K562 (cell line): Measurements from ENCODE around the gene UBL3.

ENCODE experiments used
- CREM ChIP-seq: IDR thresholded peaks from 2 replicates; pipeline ENCODE4 v1.6.1; 2014; ENCODE audit warnings: antibody characterized with exemption, low read depth
- CTCF ChIP-seq, 3 experiments: IDR thresholded peaks in 2 of 3; conservative IDR thresholded peaks in 1 of 3; 2 replicates each; pipeline ENCODE4 v1.5.1; 2011 to 2012; ENCODE audit warnings: low read length in 3 of 3, mild to moderate bottlenecking in 3 of 3, control low read depth in 2 of 3, improper control_type of control experiment in 1 of 3, inconsistent platforms in 1 of 3, low read depth in 1 of 3, mixed read lengths in 1 of 3, moderate library complexity in 1 of 3; ENCODE audit not compliant: insufficient read depth in 2 of 3
- FOXP4 ChIP-seq: sonication (generic); formaldehyde crosslinking; IDR thresholded peaks from 2 replicates; pipeline ENCODE4 v1.8.0; 2022; ENCODE audit warnings: mild to moderate bottlenecking, missing genetic modification reagents, borderline replicate concordance
- GABPA ChIP-seq: fragments of 200-800 bp; sonication (Bioruptor generic); conservative IDR thresholded peaks from 2 replicates; pipeline ENCODE4 v1.6.1; 2016; ENCODE audit warnings: low read depth, missing genetic modification characterization, missing compliant biosample characterization
- MXI1 ChIP-seq: IDR thresholded peaks from 2 replicates; pipeline ENCODE4 v1.6.1; 2011; ENCODE audit warnings: low read depth, mild to moderate bottlenecking, improper control_type of control experiment, low read length
- NR2C2 ChIP-seq, 2 experiments: fragments of 200-800 bp in 1 of 2; sonication (Bioruptor generic) in 1 of 2; sonication (generic) in 1 of 2; formaldehyde crosslinking in 1 of 2; IDR thresholded peaks; 2 replicates each; pipeline versions ENCODE4 v1.6.1 to v1.8.0; 2016 to 2022; ENCODE audit warnings: mild to moderate bottlenecking in 1 of 2, missing compliant biosample characterization in 1 of 2, missing genetic modification characterization in 1 of 2, missing genetic modification reagents in 1 of 2
- STAT6 ChIP-seq: sonication (generic); formaldehyde crosslinking; IDR thresholded peaks from 2 replicates; pipeline ENCODE4 v1.8.1; 2023; ENCODE audit warnings: mild to moderate bottlenecking, missing genetic modification reagents
- TAF1 ChIP-seq: IDR thresholded peaks from 2 replicates; pipeline ENCODE4 v1.6.1; 2011; ENCODE audit warnings: mild to moderate bottlenecking, low read length, moderate library complexity; ENCODE audit not compliant: insufficient read depth, control insufficient read depth, severe bottlenecking; ENCODE audit errors: extremely low read depth
- ZBTB7A ChIP-seq: IDR thresholded peaks from 2 replicates; pipeline ENCODE4 v1.6.1; 2011; ENCODE audit warnings: low read depth, mild to moderate bottlenecking, low read length, moderate library complexity, borderline replicate concordance; ENCODE audit not compliant: control insufficient read depth
- ZNF133 ChIP-seq: fragments of 250-450 bp; sonication (Bioruptor Pico); IDR thresholded peaks from 2 replicates; pipeline ENCODE4 v1.4.0; 2020; ENCODE audit warnings: mild to moderate bottlenecking
- ZNF75A ChIP-seq: fragments of 450-650 bp; formaldehyde crosslinking; IDR thresholded peaks from 2 replicates; pipeline ENCODE4 v1.4.0; 2020; ENCODE audit warnings: mild to moderate bottlenecking

DNA sequence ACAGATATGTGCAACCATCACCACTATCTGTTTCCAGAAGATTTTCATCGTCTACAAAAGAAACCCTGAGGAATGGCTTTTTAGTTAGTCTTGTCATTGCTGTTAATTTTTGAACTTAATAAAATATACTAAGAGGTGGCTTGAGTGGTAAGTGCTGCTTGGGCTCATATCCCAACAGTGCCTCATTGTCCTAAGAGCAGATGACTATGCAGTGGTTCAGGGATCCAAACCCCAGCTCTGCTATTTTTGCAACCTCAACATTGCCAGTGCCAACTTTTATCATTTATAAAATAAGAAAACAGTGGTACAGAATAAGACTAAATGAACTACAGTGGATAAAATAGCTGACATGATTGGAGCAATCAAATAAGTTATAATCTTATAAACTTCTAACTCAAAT is 131.7 kb downstream of the UBL3 start:
- TF ChIP-seq MXI1 = no peak
- TF ChIP-seq ZNF133 (CRISPR knock-in tag) = no peak
- TF ChIP-seq CREM = no peak
- TF ChIP-seq GABPA (tag) = no peak
- TF ChIP-seq CTCF (IDR thresholded peaks at IDR 0.05 in 2 of 3, conservative IDR thresholded peaks at IDR 0.05 in 1 of 3; ENCODE audit: insufficient read depth in 2 of 3, low read depth in 1 of 3, low read length in 3 of 3) = no peak
- no peak for TF ChIP-seq STAT6 (CRISPR knock-in tag)
- TF ChIP-seq FOXP4 = no peak
- TF ChIP-seq NR2C2 (CRISPR knock-in tag; IDR thresholded peaks at IDR 0.05) = no peak
- no peak for TF ChIP-seq NR2C2 (tag; IDR thresholded peaks at IDR 0.05)
- no peak for TF ChIP-seq TAF1
- no peak for TF ChIP-seq ZNF75A (CRISPR knock-in tag)
- TF ChIP-seq ZBTB7A = no peak
